ENCODE results near the gene ADAT3.
"Not testable (repeated sequence)": the region's sequence is repeated elsewhere in the genome, so short reads cannot be mapped to it uniquely, and the experiment has no call there.

Gene ADAT3

GRCh38 chr19:1867349-1867724 is 37.9 kb upstream of the ADAT3 start:
- no peak for DNase-seq

GRCh38 chr19:1868971-1869370 is 36.2 kb upstream of the ADAT3 start:
- no peak for DNase-seq

- no peak for DNase-seq
These were observed 34.0 kb upstream of the ADAT3 start for GRCh38 chr19:1871140-1871597.

- DNase-seq: no peak
These were observed 33.6 kb upstream of the ADAT3 start for GRCh38 chr19:1871630-1872029.

DNA sequence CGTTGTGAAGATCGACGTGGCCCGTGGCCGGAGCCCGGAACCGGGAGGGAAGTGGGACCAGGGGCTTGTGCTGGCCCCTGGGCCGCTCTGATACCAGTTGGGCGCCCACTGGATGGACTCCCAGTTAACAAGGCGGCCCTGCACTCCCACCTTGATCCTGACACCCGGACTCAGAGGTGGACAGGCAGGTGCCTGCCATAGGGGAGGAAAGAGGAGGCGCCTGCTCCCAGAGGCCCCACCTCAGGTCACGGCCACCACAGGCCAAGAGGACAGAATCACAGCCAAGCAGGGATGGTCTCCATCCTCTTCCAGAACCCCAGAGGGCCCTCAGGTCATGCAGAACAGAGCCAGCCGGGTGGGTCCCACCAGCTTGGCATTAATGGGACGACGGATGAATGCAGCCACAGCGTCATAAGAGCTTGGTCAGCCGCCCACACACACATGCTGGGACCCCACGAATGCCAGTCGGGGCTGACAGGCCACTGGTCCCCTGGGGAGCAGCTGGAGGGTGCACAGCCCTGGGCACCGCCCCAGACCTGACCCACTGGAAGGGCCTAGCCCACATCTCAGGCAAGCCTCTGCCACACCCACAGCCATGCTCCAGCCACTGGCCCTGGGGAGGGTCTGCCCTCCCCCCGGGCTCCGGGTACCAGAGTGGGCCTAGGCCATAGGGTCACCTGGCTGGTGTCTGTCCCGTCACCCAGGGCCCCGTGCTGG is 32.2 kb upstream of the ADAT3 start:
- no peak for DNase-seq

DNA sequence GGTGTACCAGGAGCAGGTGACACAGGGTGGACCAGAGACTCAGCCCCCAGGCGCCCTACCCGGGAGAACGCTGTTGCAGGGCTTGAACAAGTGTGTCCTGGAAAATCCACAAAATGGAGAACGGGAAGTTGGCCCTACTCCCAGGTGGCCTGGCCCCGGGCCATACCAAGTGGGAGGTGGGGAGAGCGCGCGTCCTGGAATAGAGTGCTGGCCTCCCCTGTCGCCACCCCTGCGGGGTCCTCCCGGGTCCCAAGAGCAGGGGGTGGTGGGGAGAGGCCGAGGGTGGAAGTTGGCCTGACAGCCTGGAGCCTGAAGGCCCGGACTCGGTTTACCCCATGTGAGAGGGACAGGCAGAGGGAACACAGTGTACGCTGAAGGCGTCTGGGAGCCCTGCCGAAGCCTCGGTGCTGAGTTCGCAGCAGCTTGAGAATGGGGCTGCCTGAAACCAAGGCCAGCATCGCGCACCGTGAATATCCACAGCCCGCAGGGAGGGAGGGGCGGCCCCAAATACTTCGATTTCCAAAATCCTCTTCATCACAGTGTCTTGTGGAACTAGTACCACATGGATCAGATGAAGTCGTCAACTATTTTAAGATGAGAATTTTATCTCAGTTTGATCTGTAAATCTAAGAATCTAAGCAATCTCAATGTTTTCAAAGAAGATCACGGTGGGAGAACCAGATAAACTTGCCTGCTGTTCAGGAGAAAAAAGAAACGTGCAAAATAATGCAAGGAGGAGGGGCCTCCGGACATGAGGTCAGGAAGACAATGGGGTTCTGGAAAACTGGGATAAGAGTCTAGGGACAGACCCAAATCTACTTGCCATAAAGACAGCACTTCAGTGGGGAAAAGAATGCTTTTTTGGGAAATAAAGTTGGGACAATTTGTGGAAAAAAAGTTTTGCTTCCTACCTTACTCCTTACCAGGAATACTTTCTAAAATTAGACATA is 31.4 kb upstream of the ADAT3 start:
- no peak for DNase-seq

GRCh38 chr19:1874554-1875185 is 30.5 kb upstream of the ADAT3 start:
- DNase-seq: peak in 1 of 2 donors; percentile 65

GRCh38 chr19:1875265-1875645 is 29.9 kb upstream of the ADAT3 start:
- DNase-seq: not testable (repeated sequence)

DNA sequence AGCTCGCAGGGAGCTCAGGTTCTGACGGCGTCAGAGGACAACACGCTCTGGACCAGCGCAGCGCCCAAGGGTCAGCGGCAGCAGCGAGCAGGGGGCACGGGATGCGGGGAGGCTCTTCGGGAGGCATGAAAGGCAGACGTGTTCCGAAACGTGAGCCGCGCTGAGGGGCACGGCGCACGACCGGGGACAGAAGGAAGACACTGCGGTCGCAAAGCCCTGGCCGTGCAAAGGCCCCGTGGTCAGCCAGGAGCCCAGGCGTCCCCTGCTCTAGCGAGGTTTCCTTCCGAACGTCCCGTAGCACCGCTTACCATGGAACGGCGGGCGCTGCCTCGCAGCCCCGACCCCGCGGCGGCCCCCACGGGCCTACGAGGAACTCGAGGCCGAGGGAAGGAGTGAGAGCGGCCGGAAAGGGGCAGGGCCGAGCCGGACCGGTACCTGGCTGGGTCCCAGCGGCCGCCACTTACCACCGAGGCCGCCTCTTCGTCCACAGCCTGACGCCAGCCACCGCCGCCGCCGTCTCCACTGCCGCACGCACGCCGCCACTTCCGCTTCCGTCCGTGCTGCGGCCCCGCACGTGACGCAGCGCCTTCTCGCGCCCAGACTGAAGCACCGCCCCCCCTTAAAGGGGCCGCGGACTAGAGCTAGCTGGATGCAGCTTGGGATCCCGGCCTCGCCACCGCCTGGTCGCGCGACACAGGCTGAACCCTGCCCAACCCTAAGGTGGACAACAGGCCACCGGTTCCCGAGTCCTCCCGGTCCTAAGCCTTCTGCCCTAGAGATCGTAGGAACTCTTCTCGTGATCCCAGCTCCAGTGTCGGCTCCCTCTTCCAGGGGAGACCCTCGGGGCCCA is 29.3 kb upstream of the ADAT3 start:
- DNase-seq: peak; percentile 85 to 86

DNA sequence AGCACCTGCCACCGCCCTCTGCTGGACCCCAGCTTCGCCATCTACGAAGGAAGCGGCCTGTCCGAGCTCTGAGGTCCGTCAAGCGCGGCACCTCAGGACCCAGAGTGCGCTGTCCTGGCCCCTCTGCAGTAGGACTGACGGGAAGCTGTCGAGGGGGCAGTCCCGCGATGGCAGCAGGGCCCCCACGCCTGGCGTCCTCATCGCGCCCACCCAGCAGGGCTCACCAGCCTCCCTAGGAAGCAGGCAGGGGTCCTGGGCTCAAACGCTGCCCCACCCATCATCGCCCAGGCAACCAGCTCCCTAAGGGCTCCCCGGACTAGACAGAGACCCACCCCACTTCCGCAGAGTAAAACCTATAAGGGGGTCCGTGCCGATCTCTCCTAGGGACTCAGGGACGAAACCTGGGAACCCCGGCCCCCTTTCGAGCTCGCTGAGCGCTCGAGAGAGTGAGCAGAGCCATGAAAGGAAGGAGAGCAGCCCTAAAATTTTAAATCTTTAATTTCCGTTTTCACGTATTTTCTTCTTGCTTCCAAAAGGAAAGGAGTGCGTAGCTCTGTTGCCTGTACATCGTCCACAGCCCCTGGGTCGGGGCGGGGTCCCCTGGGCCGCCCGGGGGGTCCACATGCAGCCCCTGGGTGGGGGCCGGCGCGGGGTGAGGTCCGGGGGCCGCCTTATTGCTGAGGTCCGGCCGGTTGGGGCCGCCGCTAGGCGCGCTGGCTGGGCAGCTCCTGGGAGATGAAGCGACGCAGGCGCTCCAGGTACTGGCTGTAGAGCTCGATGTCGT is 28.5 kb upstream of the ADAT3 start:
- not testable (repeated sequence) for DNase-seq

GRCh38 chr19:1877280-1877660 is 27.9 kb upstream of the ADAT3 start:
- not testable (repeated sequence) for DNase-seq

- DNase-seq: not testable (repeated sequence)
These were observed 26.6 kb upstream of the ADAT3 start for GRCh38 chr19:1878583-1878982.

GRCh38 chr19:1879982-1880381 is 25.2 kb upstream of the ADAT3 start:
- not testable (repeated sequence) for DNase-seq

GRCh38 chr19:1880611-1881392 is 24.4 kb upstream of the ADAT3 start:
- DNase-seq: no peak

DNA sequence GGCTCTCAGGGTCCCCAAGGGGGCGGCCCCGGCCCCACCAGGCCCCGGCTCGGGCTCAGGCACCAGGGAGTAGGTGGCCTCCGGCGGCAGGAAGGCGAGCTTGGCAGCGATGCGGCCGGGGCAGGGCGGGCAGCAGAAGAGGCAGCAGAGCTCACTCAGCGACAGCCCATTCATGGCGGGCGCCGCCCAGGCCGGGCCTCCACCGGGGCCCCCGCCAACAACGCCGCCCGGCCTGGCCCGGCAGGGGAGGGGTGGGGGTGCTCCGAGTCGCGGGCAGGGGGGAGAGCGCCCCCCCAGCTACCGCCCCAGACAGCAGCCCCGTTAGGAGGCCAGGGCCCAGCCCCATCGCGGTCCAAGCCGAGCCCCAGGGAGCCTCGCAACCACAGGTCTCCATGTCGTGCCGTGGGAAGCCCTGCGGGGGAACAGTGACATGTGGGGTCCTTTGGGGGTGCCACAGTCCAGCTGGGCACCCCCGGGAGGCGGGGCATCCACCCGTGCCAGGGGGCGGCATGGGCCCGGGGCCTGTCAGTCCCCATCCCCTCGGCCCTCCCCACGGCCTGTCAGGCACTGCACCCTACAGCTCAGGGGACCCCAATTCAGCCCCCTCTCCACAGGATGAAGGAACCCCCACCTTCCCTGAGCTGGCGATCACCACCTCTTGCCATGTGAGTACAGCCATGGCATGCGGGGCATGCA is 23.7 kb upstream of the ADAT3 start:
- not testable (repeated sequence) for DNase-seq

GRCh38 chr19:1882089-1882785 is 23.0 kb upstream of the ADAT3 start:
- DNase-seq: peak; percentile 87 to 90

- DNase-seq: no peak
These were observed 22.2 kb upstream of the ADAT3 start for GRCh38 chr19:1882786-1883692.

DNA sequence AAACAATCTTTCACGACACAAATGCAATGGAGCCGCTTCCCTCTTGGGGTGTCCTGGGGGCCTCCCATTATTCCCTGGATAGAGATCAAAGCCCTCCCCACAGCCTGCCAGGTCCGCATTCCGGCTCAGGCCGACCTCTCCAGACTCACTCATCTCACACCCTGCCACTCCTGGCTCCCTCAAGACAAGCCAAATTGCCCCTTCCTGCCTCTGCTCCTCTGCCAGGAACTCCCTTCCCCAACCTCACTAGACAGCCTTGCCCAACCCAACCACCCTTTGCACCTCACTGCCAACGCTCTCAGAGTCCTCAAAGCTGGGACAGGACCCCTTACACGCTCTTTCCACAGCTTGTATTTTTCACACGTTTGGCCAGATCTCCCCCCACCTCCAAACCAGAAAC is 21.4 kb upstream of the ADAT3 start:
- no peak for DNase-seq
